ENCODE measurements around the gene ZNF45.
"Not testable (repeated sequence)": the region's sequence is repeated elsewhere in the genome, so short reads cannot be mapped to it uniquely, and the experiment has no call there.

ZNF45 gene

DNA sequence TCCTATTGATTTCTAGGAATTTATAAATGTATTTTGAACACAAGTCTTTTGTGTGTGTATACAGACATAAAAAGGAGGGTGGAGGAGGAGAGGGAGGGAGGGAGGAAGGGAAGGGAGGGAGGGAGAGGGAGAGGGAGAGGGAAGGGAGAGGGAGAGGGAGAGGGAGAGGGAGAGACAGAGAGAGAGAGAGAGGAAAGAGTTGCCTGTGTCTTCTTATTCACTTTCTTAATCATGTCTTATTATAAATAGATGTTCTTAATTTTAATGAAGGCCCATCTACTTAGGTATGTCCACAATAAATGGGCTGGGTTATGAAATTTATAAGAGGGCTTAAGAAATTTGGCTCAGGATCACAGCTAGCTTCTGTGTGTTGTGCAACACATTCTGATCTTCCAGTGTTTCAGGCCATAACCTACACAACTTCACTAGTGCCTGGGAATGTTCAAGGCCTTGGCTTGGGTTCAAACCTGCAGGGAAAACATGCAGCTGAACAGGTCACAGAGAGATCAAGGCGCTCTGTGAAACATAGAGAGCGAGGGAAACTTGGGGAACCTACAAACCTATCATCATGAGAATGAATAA lies 39.3 kb downstream of the ZNF45 start:
- TF ChIP-seq, protein P1, sequence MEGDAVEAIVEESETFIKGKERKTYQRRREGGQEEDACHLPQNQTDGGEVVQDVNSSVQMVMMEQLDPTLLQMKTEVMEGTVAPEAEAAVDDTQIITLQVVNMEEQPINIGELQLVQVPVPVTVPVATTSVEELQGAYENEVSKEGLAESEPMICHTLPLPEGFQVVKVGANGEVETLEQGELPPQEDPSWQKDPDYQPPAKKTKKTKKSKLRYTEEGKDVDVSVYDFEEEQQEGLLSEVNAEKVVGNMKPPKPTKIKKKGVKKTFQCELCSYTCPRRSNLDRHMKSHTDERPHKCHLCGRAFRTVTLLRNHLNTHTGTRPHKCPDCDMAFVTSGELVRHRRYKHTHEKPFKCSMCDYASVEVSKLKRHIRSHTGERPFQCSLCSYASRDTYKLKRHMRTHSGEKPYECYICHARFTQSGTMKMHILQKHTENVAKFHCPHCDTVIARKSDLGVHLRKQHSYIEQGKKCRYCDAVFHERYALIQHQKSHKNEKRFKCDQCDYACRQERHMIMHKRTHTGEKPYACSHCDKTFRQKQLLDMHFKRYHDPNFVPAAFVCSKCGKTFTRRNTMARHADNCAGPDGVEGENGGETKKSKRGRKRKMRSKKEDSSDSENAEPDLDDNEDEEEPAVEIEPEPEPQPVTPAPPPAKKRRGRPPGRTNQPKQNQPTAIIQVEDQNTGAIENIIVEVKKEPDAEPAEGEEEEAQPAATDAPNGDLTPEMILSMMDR (IDR thresholded peaks at IDR 0.05; ENCODE audit: borderline replicate concordance, insufficient read depth, low read depth, low read length): no peak
- no peak overlapping the region for H3K4me3 ChIP-seq (ENCODE audit: low read depth, low read length)

DNA sequence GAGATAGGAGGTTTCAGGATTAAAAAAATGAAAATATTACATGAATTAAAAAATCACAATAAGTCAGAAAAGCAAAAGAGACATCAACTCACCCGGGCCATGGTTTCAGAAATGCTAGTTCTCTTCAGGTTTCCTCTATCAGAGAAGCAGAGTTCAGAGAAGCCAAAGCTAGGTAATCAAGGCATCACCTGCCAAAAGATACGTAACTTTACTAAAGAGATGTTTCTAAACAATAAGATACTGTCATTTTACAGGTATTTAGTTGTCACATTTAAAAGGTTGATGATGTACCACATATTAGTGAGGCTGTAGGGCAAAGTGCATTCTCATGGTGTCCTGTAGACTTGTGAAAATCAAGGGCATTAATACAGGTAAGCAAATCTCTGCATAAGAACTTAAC lies 51.2 kb downstream of the ZNF45 start, which contains the start of gene ZNF404:
Gene ZNF404 (minus strand): TSS at position 101 of the 400 bp plus-strand sequence.
- TF ChIP-seq, protein P1 (IDR thresholded peaks at IDR 0.05; ENCODE audit: borderline replicate concordance, insufficient read depth, low read depth, low read length): no peak
- no peak within 1 kb of the TSS for H3K4me3 ChIP-seq (ENCODE audit: low read depth, low read length)

DNA sequence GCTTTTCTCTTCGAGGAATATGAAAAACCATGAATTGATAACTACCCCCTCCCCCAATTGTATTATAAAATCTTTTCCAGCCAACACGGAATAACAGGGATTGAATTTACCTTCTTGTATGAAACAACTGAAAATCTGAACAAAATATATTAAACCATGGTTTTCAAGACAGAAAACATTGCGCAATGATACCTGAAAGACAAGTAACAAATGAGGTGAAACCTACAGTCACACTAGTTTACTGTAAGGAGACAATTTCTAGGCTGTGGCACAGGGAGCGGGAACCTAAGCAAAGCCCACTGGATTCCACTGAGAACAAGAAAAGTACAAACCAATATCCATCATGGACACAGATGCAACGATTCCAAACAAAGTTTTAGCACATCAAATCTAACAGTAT lies 54.6 kb downstream of the ZNF45 start:
- H3K4me3 ChIP-seq (ENCODE audit: low read depth, low read length): no peak overlapping the region

DNA sequence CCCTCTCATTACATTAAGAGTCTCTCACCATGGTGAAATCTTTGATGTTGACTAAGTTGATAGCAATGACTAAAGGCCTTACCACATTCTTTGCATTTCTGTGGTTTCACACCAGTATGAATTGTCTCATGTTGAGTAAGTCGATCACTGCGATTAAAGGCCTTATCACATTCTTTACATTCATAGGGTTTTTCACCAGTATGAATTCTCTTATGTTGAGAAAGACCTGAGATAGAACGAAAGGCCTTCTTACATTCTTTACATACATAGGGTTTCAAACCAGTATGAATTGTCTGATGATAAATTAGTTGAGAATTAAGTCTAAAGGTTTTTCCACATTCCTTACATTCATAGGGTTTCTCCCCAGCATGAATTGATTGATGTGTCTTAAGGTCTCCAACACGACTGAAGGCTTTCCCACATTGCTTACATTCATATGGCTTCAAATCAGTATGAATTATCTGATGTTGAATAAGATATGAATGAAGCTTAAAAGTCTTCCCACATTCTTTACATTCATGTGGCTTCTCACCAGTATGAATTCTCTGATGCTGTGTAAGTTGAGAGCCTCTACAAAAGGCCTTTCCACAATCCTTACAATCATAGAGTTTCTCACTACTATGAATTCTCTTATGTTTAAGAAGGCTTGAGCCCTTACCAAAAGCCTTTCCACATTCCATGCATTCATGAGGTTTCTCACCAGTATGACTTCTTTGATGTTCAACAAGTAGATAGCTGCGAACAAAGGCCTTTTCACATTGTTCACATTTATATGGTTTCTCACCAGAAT lies 62.3 kb downstream of the ZNF45 start:
- no peak overlapping the region for H3K4me3 ChIP-seq (ENCODE audit: low read depth, low read length)

More for the DNA sequence above, 54.6 kb downstream of the ZNF45 start:
- TF ChIP-seq, protein P1 (IDR thresholded peaks at IDR 0.05; ENCODE audit: borderline replicate concordance, insufficient read depth, low read depth, low read length): no peak

DNA sequence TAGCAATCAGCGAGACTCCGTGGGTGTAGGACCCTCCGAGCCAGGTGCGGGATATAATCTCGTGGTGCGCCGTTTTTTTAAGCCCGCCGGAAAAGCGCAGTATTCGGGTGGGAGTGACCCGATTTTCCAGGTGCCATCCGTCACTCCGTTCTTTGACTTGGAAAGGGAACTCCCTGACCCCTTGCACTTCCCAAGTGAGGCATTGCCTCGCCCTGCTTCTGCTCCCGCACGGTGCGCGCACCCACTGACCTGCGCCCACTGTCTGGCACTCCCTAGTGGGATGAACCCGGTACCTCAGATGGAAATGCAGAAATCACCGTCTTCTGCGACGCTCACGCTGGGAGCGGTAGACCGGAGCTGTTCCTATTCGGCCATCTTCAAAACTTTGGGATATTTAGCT lies 68.2 kb downstream of the ZNF45 start:
- not testable (repeated sequence) for H3K4me3 ChIP-seq (ENCODE audit: low read depth, low read length)

More for the DNA sequence above, 62.3 kb downstream of the ZNF45 start:
- TF ChIP-seq, protein P1 (IDR thresholded peaks at IDR 0.05; ENCODE audit: borderline replicate concordance, insufficient read depth, low read depth, low read length): no peak
